Activated CD4-positive, alpha-beta T cell treated with anti-CD3 and anti-CD28 coated beads for 48 hours (primary cell): ENCODE results near the gene DMPK.
"Not testable (repeated sequence)": the region's sequence is repeated elsewhere in the genome, so short reads cannot be mapped to it uniquely, and the experiment has no call there.

Experiments used
- DNase-seq: peaks from one replicate; pipeline ENCODE4 v3.0.0-alpha.2; 2020

Gene DMPK

DNA sequence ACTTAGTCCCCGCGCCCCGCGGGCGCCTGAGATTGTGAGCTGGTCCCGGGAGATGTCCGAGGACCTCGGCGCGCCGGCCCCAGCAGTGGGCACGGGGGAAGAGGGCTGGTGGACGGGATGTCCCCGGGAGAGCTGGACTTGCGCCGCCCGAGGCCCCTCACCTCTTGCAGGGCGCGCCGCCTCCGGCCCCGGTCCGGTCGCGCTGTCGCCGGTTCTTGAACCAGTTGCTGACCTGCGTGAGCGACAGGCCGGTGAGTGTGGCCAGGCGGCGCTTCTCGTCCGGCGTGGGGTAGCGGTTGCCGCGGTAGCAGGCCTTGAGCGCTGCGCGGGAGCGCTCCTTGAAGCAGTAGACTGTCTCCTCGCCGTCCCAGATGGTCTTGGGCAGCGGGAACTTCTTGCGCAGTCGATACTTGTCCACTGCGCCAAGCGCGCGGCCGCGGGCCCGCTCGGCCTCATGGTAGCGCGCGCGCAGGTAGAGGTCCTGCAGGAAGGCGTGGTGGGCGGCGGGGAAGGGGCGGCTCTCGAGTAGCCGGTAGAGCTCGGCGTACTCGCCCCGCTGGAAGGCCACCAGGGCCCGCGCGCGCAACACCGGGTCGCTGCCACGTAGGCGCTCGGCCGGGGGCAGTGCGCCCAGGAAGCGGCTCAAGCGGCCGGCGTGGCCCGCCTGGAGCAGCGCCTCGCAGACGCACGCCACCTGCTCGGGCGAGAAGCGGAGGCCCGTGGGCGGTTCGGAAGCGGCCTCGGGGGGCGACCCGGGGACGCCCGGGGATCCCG, 14.2 kb downstream of the DMPK start:
- DNase-seq = peak; percentile 32

- no peak for DNase-seq
These were observed 14.8 kb downstream of the DMPK start for GRCh38 chr19:45767410-45767880.

DNA sequence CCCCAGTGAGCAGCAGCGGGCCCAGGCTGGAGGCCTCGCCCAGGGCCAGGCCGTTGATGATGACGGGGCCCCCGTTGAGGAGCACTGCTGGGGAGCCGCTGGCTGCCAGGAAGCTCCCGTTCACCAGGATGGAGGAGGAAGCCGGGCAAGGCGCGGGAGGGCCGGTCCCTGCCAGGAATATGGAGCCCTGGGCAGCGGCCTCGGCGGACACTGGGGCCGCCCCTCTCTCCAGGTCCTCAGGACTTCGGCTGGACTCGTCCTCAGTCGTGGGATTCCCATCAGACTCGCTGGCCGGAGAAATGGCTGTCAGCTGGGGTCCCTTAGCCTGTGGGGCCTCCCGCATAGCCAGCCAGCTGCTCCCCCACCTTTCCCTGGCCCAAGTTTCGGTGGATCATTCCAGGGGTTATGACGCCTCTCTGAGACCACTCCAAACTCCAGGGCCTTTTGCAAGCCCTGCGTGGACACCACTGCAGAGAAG, 15.4 kb downstream of the DMPK start:
- DNase-seq = no peak

- no peak for DNase-seq
These were observed 15.9 kb downstream of the DMPK start for GRCh38 chr19:45766296-45766868.

DNA sequence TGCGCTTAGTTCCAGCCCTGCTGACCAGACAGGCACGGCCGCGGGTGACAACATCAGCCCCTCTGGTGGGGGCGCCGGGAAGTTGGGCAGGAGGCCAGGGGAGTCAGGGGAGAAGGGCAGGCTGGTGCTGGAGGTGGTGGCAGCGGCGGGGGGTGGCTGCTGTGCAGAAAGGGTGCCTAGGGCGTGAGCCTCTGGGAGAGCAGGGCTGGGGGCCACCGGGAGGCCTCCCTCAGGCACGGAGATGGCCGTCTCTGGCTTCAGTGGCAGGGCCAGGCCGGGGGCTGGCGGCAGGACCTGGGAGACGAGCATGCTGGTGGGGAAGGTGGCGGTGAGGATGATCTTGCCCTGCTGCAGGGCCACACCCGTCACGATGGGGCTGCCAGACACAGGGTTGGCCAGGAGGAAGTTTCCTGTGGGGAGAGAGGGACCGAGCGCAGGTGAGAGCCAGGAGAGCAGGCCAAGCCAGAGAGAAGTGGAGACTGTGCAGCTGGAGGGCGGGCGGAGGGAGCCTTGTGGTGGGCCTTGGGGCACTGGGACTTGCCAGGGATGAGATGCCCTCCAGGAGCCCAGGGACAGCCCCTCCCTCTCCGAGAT, 16.5 kb downstream of the DMPK start:
- DNase-seq = no peak

DNA sequence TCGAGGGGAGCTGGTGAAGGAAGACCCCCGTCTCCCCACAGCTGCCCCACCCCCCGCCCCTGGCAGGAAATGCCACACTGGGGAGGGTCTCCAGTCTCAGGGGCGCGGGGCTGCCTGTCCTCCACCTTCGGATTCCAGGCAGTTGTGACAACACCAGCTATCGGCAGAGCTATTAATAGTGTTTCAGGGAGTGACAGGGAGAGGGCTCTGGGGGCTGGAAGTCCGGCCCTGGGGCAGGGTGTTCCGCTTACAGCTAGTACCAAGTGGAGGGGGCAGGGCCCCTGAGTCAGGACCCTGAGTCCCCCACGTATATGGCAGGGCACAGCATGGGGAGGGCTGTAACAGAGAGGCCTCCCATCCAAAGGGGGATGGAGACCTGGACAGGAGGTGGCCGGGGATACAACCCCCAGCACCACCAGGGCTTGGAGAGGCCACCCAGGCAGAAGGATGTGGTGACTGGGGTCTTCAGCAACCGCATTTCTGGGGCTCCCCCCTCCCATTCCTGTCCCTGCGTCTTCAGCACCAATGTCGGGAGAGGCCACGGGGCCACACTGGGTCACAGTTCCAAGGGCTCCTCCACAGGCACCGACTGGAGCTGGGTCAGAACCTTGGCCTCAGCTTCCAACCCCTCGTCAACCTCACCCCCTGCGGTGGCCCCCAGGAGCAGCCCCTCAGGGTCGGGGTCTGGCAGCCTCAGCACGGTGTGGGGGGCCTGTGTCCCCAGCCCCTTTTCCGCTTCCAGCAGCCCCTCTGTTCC, 17.2 kb downstream of the DMPK start:
- no peak for DNase-seq

- no peak for DNase-seq
These were observed 17.8 kb downstream of the DMPK start for GRCh38 chr19:45764475-45764874.

DNA sequence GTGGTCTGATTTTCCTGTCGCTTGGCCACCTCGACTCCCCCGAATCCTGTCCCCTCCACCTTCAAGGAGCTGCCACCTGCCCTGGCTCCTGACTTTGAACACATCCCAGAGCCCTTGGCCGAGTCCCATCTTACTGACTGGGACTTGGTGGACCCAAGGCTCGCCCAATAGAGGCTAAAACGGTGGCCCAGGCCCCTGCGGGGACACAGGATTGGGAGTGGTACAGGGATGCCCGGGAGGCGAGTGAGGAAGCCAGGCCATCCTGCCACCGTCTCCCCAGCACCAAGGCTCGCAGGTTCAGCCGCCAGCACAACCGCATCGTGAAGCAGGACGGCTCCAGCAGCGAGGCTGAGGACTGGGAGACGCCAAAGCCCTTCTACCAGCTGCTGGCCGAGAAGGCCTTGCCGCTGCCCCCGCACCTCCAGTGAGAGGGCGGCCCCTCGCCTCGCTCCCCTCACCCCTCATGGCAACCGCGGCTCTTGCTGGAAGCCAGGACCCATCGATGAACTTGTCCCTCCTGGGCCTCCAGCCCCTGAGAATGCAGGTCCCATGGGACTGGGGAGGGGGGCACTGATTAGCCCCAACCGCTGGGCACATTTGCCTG, 18.5 kb downstream of the DMPK start:
- no peak for DNase-seq

GRCh38 chr19:45762870-45763631, 19.2 kb downstream of the DMPK start:
- DNase-seq = no peak

DNA sequence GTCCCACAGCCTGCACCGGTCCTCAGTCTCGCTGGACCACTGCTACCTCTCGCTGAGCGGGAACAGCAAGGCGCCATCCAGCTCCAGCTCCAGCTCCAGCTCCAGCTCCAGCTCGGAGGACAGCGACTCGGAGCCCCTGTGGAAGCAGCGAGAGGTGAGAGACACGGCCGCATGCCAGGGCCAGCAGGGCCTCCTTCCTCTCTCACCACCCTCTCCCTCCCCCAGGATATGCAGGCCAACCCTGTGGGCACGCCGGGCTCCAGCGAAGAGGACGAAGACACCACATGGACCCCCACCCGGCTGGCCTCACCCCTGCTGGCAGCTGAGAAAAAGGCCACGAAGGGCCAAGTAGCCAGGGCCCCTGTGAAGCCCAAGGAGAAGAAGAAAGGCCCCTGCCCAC, 20.6 kb downstream of the DMPK start:
- DNase-seq = no peak

DNA sequence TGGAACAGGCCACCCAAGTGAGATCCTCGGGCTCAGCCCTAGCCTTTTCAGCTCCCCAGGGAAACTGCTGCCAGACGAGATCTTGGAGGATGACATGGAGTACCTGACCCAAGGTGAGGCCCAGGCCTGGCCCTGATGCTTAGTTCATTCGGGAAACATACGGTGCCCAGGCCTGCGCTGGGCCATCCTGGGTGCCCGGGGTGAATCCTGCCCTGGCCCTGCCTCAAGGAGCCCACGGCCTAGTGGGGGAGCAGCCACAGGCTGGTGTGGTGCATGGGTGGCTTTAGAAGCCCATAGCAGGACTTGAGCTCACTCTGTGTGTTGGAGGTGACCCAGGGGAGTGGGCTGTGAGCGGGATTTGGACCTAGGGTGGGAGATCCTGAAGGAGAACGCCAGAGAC, 23.4 kb downstream of the DMPK start:
- no peak for DNase-seq

DNA sequence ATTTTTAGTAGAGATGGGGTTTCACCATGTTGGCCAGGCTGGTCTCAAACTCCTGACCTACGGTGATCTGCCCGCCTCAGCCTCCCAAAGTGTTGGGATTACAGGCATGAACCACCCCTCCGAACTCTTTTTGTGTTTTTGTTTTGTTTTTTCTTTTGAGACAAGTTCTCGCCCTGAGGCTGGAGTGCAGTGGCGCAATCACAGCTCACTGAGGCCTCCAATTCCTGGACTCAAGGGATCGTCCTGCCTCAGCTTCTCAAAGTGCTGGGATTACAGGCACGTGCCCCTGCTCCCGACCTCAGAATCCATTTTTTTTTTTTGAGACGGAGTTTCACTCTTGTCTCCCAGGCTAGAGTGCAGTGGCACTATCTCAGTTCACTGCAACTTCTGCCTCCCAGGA, 24.6 kb downstream of the DMPK start:
- DNase-seq = no peak

DNA sequence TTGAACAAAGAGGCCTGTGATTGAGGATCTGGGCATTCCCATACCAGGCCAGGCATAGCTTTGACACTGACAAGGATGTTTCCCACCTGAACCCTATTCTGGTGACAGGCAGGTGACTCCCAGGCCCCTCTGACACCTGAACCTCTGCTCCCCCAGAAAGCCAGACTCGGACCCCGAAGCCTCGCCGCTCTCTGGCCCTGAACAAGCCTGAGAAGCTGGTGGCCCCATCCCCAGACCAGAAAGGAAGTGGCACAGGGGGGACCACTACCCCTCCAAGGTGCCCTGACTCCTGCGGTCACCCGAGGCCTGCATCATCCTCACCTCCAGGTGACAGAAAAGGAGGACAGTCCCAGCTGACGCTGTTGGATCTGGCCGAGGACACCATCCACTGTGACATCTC, 28.0 kb downstream of the DMPK start:
- no peak for DNase-seq

DNA sequence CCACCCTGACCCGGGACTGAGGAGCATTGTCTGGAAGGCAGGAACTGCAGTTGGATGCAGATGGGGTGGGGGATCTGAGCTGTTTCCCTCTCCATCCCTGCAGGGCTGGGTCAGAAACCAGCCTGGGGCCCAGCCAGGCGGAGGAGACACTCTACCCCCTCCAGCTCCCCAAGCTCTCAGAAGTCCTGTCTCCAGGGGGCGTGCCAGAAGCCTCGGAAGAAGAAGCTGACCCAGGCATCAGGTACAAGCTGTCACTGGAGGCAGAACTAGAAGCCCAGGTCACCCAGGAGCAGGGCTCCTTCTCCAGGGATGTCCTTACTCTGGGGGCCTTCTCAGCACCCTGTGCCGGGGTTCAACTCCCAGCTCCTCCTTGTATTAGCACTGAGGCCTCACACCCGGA, 28.7 kb downstream of the DMPK start:
- DNase-seq = no peak

DNA sequence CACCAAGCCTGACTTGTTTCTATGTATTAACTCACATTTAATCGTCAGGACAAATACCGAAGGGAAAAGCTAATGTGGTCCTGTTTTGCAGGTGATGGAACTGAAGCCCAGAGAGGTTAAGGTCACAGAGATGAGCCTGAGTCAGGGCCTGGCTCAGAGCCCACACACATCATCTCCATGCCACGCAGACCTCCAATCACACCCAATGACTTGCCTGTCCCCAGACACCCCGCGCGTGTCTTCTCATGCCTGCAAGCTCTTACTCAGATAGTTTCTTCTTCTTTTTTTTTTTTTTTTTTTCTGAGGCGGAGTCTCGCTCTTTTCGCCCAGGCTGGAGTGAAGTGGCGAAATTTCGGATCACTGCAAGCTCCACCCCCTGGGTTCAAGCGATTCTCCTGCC, 29.7 kb downstream of the DMPK start:
- no peak for DNase-seq

GRCh38 chr19:45751483-45751882, 30.8 kb downstream of the DMPK start:
- DNase-seq = not testable (repeated sequence)

GRCh38 chr19:45747513-45747912, 34.8 kb downstream of the DMPK start:
- no peak for DNase-seq

GRCh38 chr19:45746866-45747265, 35.4 kb downstream of the DMPK start:
- DNase-seq = no peak

- DNase-seq = no peak
These were observed 36.7 kb downstream of the DMPK start for GRCh38 chr19:45745606-45746005.

- no peak for DNase-seq
These were observed 39.3 kb downstream of the DMPK start for GRCh38 chr19:45742969-45743368.

- DNase-seq = no peak
These were observed 42.5 kb downstream of the DMPK start for GRCh38 chr19:45739498-45740439.
